Measurements from ENCODE around the gene GDNF. TPM values are rescaled to one million over a fixed set of nuclear protein-coding genes. Genes with fewer than 3 reads are reported as not detected.

The GDNF gene
- total RNA-seq, 1 experiment from 2014 or later = 14.7 TPM

GRCh38 chr5:37777432-37778130 is 62.3 kb downstream of the GDNF start:
- ChIA-PET POLR2A (ENCODE audit: low non-redundant PET) (no interaction called here), CTCF (no interaction called here)
- Histone ChIP-seq H3K9me3 (ENCODE audit: low read depth, low read length, poor library complexity, severe bottlenecking) (peaks cover 11% of the 10 kb centered on the region), H3K27ac (ENCODE audit: low read depth, low read length, poor library complexity, severe bottlenecking) (no peak overlapping the region), H3K36me3 (ENCODE audit: insufficient read depth, low read length, poor library complexity, severe bottlenecking) (no peaks in the 10 kb centered on the region), H3K4me1 (ENCODE audit: insufficient read depth, low read length, poor library complexity, severe bottlenecking) (peaks cover 8% of the 10 kb centered on the region), H3K4me3 (ENCODE audit: low read depth, low read length, poor library complexity, severe bottlenecking) (no peak overlapping the region), H3K27me3 (replicated peaks; ENCODE audit: insufficient read depth, low read depth, low read length, poor library complexity) (no peaks in the 10 kb centered on the region)
- DNase-seq (ENCODE audit: low spot score) = no peak
- BruUV-seq (replicated peaks) = no TSS peak
- no peak for TF ChIP-seq EZH2 (IDR thresholded peaks at IDR 0.05; ENCODE audit: borderline replicate concordance, low read depth, low read length, poor library complexity, severe bottlenecking)
- TF ChIP-seq, protein P1, sequence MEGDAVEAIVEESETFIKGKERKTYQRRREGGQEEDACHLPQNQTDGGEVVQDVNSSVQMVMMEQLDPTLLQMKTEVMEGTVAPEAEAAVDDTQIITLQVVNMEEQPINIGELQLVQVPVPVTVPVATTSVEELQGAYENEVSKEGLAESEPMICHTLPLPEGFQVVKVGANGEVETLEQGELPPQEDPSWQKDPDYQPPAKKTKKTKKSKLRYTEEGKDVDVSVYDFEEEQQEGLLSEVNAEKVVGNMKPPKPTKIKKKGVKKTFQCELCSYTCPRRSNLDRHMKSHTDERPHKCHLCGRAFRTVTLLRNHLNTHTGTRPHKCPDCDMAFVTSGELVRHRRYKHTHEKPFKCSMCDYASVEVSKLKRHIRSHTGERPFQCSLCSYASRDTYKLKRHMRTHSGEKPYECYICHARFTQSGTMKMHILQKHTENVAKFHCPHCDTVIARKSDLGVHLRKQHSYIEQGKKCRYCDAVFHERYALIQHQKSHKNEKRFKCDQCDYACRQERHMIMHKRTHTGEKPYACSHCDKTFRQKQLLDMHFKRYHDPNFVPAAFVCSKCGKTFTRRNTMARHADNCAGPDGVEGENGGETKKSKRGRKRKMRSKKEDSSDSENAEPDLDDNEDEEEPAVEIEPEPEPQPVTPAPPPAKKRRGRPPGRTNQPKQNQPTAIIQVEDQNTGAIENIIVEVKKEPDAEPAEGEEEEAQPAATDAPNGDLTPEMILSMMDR (conservative IDR thresholded peaks at IDR 0.05; ENCODE audit: low read depth, low read length) = no peak
- intact Hi-C loops (cut with micrococcal nuclease; ENCODE audit: unreplicated experiment) = no loop called here

- Histone ChIP-seq H3K4me3 (ENCODE audit: low read depth, low read length, poor library complexity, severe bottlenecking) (no peak overlapping the region), H3K9me3 (ENCODE audit: low read depth, low read length, poor library complexity, severe bottlenecking) (peaks cover 11% of the 10 kb centered on the region), H3K27me3 (replicated peaks; ENCODE audit: insufficient read depth, low read depth, low read length, poor library complexity) (no peaks in the 10 kb centered on the region), H3K27ac (ENCODE audit: low read depth, low read length, poor library complexity, severe bottlenecking) (no peak overlapping the region), H3K36me3 (ENCODE audit: insufficient read depth, low read length, poor library complexity, severe bottlenecking) (no peaks in the 10 kb centered on the region), H3K4me1 (ENCODE audit: insufficient read depth, low read length, poor library complexity, severe bottlenecking) (peaks cover 8% of the 10 kb centered on the region)
- DNase-seq (ENCODE audit: low spot score) = no peak
- POLR2A ChIA-PET (ENCODE audit: low non-redundant PET) = no interaction called here
- BruUV-seq (replicated peaks) = no TSS peak
- TF ChIP-seq EZH2 (IDR thresholded peaks at IDR 0.05; ENCODE audit: borderline replicate concordance, low read depth, low read length, poor library complexity, severe bottlenecking) = no peak
- TF ChIP-seq, protein P1 (conservative IDR thresholded peaks at IDR 0.05; ENCODE audit: low read depth, low read length) = no peak
- intact Hi-C loops (cut with micrococcal nuclease; ENCODE audit: unreplicated experiment) = no loop called here
- CTCF ChIA-PET = no interaction called here
Observed at GRCh38 chr5:37776826-37777225, 63.0 kb downstream of the GDNF start.

DNA sequence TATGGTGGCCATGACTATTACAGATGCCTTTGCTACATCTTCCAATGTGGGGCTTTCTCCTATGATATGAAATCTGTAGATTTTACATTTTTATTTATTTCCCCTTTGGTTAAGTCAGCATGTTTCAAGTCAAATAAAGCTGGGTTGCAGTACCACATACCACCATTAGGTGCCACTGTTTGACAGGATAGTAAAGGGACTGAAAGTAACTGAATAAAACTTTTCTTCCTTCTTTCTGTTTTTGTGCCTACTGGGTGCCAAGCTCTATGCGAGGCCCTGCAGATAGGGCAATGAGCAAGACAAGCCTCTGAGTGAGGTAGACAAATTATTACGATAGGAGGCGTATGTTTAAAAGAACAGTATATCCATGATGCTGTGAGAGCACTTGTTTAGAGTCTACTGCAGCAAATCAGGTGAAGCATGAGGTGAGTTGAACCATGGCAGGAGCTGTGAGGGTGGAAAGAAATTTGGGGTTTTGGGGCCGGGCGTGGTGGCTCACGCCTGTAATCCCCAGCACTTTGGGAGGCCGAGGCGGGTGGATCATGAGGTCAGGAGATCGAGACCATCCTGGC is 64.8 kb downstream of the GDNF start:
- no TSS peak for BruUV-seq (replicated peaks)
- ChIA-PET CTCF (interaction anchor here (0.6 to 0.9 kb wide), 2 partner anchors 52 to 60 kb away, joined by 3 to 7 read pairs; no protein-coding TSS in a partner anchor), POLR2A (ENCODE audit: low non-redundant PET) (interaction anchor here (0.6 kb wide), 1 partner anchor 17 kb away, joined by 3 read pairs; no protein-coding TSS in a partner anchor)
- DNase-seq (ENCODE audit: low spot score) = peak; percentile 57
- H3K36me3 ChIP-seq (ENCODE audit: insufficient read depth, low read length, poor library complexity, severe bottlenecking) = no peaks in the 10 kb centered on the region
- TF ChIP-seq, protein P1 (conservative IDR thresholded peaks at IDR 0.05; ENCODE audit: low read depth, low read length) = peak; percentile 72
- TF ChIP-seq EZH2 (IDR thresholded peaks at IDR 0.05; ENCODE audit: borderline replicate concordance, low read depth, low read length, poor library complexity, severe bottlenecking) = no peak
- no peak overlapping the region for H3K27ac ChIP-seq (ENCODE audit: low read depth, low read length, poor library complexity, severe bottlenecking)
- peaks cover 8% of the 10 kb centered on the region for H3K4me1 ChIP-seq (ENCODE audit: insufficient read depth, low read length, poor library complexity, severe bottlenecking)
- peaks cover 11% of the 10 kb centered on the region for H3K9me3 ChIP-seq (ENCODE audit: low read depth, low read length, poor library complexity, severe bottlenecking)
- H3K27me3 ChIP-seq (replicated peaks; ENCODE audit: insufficient read depth, low read depth, low read length, poor library complexity) = no peaks in the 10 kb centered on the region
- intact Hi-C loops (cut with micrococcal nuclease; ENCODE audit: unreplicated experiment) = no loop called here
- H3K4me3 ChIP-seq (ENCODE audit: low read depth, low read length, poor library complexity, severe bottlenecking) = no peak overlapping the region

Data from A673 (cell line).